Liver (tissue), 9 donors: ENCODE measurements around the gene PCYT1A. TPM values are rescaled to one million over a fixed set of nuclear protein-coding genes. Genes with fewer than 3 reads are reported as not detected.

ENCODE experiments used
- DNase-seq: peaks from one replicate; pipeline ENCODE4 v3.0.0-alpha.2; 2017; ENCODE audit warnings: low spot score
- H3K27ac ChIP-seq, 2 donors: one replicate each; pipeline ENCODE4 v1.7.0; 2013; ENCODE audit warnings: inconsistent platforms in 2 of 2, low read length in 2 of 2, control low read depth in 1 of 2, low read depth in 1 of 2, mild to moderate bottlenecking in 1 of 2
- H3K27me3 ChIP-seq, 4 donors: one replicate each; pipeline versions ENCODE4 v1.6.1 to v1.7.0; 2013; ENCODE audit warnings: low read length in 3 of 4, inconsistent platforms in 1 of 4, mild to moderate bottlenecking in 1 of 4, moderate library complexity in 1 of 4; ENCODE audit not compliant: control insufficient read depth in 4 of 4, insufficient read depth in 4 of 4
- H3K36me3 ChIP-seq, 4 donors: one replicate each; pipeline versions ENCODE4 v1.6.1 to v1.7.0; 2013; ENCODE audit warnings: low read length in 3 of 4, mild to moderate bottlenecking in 3 of 4, low read depth in 1 of 4, moderate library complexity in 1 of 4; ENCODE audit not compliant: control insufficient read depth in 4 of 4, insufficient read depth in 3 of 4
- H3K4me1 ChIP-seq, 4 donors: one replicate each; pipeline versions ENCODE4 v1.6.1 to v1.7.0; 2013; ENCODE audit warnings: low read length in 3 of 4, mild to moderate bottlenecking in 3 of 4, moderate library complexity in 1 of 4; ENCODE audit not compliant: control insufficient read depth in 4 of 4, insufficient read depth in 4 of 4
- H3K4me3 ChIP-seq, 3 donors: one replicate each; pipeline versions ENCODE4 v1.6.1 to v1.7.0; 2013; ENCODE audit warnings: low read length in 3 of 3, control low read depth in 1 of 3, low read depth in 1 of 3, mild to moderate bottlenecking in 1 of 3
- H3K9ac ChIP-seq, 2 donors: one replicate each; pipeline ENCODE4 v1.7.0; 2013; ENCODE audit warnings: low read length in 2 of 2, mild to moderate bottlenecking in 2 of 2, moderate library complexity in 2 of 2, control low read depth in 1 of 2, low read depth in 1 of 2
- H3K9me3 ChIP-seq, 4 donors: one replicate each; pipeline versions ENCODE4 v1.6.1 to v1.7.0; 2013; ENCODE audit warnings: low read length in 3 of 4; ENCODE audit not compliant: control insufficient read depth in 4 of 4
- EGR1 ChIP-seq, 2 donors: IDR thresholded peaks; 2 replicates each; pipeline ENCODE4 v1.6.1; 2016 to 2018; ENCODE audit warnings: antibody characterized with exemption in 2 of 2, low read depth in 2 of 2
- FOXA1 ChIP-seq: IDR thresholded peaks from 2 replicates; pipeline ENCODE4 v1.6.1; 2016; ENCODE audit warnings: antibody characterized with exemption
- FOXA2 ChIP-seq: IDR thresholded peaks from 2 replicates; pipeline ENCODE4 v1.6.1; 2016; ENCODE audit warnings: antibody characterized with exemption
- GABPA ChIP-seq, 2 donors: IDR thresholded peaks in 1 of 2; conservative IDR thresholded peaks in 1 of 2; 2 replicates each; pipeline ENCODE4 v1.6.1; 2016; ENCODE audit warnings: antibody characterized with exemption in 2 of 2, mild to moderate bottlenecking in 1 of 2, moderate library complexity in 1 of 2
- HNF4G ChIP-seq: IDR thresholded peaks from 2 replicates; pipeline ENCODE4 v1.6.1; 2016; ENCODE audit warnings: antibody characterized with exemption
- JUND ChIP-seq, 2 donors: IDR thresholded peaks; 2 replicates each; pipeline ENCODE4 v1.6.1; 2016; ENCODE audit warnings: antibody characterized with exemption in 2 of 2
- NR2F2 ChIP-seq: IDR thresholded peaks from 2 replicates; pipeline ENCODE4 v1.6.1; 2016; ENCODE audit warnings: antibody characterized with exemption
- RAD21 ChIP-seq, 2 donors: IDR thresholded peaks; 2 replicates each; pipeline ENCODE4 v1.6.1; 2016; ENCODE audit warnings: antibody characterized with exemption in 2 of 2, mild to moderate bottlenecking in 2 of 2
- RXRA ChIP-seq, 2 donors: IDR thresholded peaks; 2 replicates each; pipeline ENCODE4 v1.6.1; 2017 to 2018; ENCODE audit warnings: antibody characterized with exemption in 2 of 2, mild to moderate bottlenecking in 1 of 2
- SP1 ChIP-seq: IDR thresholded peaks from 2 replicates; pipeline ENCODE4 v1.6.1; 2018; ENCODE audit warnings: antibody characterized with exemption, mild to moderate bottlenecking
- TAF1 ChIP-seq: conservative IDR thresholded peaks from 2 replicates; pipeline ENCODE4 v1.6.1; 2016; ENCODE audit warnings: antibody characterized with exemption, mild to moderate bottlenecking
- YY1 ChIP-seq: IDR thresholded peaks from 2 replicates; pipeline ENCODE4 v1.6.1; 2016; ENCODE audit warnings: antibody characterized with exemption, mild to moderate bottlenecking
- WGBS: extraction: QIAGEN DNeasy Blood & Tissue Kit; methylation state at CpG from one replicate; pipeline ENCODE4 v1.1.7; 2013; 5-methylcytosine and 5-hydroxymethylcytosine counted together
- polyA plus RNA-seq, 2 donors: library from polyadenylated mRNA; stranded (reverse) in 1 of 2; unstranded in 1 of 2; fragments of 200-250 nt in 1 of 2; fragments of >200 nt in 1 of 2; fragmentation: Nextera tagmentation in 1 of 2; extraction: Ambion mirVana in 1 of 2; gene quantifications; one replicate each; pipeline versions ENCODE4 v1.2.1 to v1.2.3, GENCODE V29; 2013 to 2015
- total RNA-seq, 2 donors: library from RNA; depleted of rRNA; stranded (reverse); fragments of >200 nt; gene quantifications; one replicate each; pipeline ENCODE4 v1.2.3, GENCODE V29; 2014
- TF ChIP-seq, protein P1 (sequence below): IDR thresholded peaks from 2 replicates; pipeline ENCODE4 v1.6.1; 2016; ENCODE audit warnings: antibody characterized with exemption
- TF ChIP-seq, protein P2 (sequence below): fragments of 150-350 bp; IDR thresholded peaks from 2 replicates; pipeline ENCODE4 v1.5.1; 2017; ENCODE audit warnings: improper control_type of control experiment, low read depth, low read length; ENCODE audit not compliant: missing input control
- TF ChIP-seq, protein P3 (sequence below): IDR thresholded peaks from 2 replicates; pipeline ENCODE4 v1.6.1; 2016; ENCODE audit warnings: antibody characterized with exemption, mild to moderate bottlenecking
- TF ChIP-seq, protein P4 (sequence below): IDR thresholded peaks from 2 replicates; pipeline ENCODE4 v1.6.1; 2016; ENCODE audit warnings: antibody characterized with exemption
- donor health status: healthy.
- donor health status: healthy.
- donor health status: healthy.
- donor health status: healthy.
- donor health status: healthy.

PCYT1A gene
- total and polyA plus RNA-seq, 4 donors: 12.5 to 56.8 (median 24.3) TPM

GRCh38 chr3:196288141-196288460, 575 bp upstream of the PCYT1A start (continued):
- TF ChIP-seq, protein P1, sequence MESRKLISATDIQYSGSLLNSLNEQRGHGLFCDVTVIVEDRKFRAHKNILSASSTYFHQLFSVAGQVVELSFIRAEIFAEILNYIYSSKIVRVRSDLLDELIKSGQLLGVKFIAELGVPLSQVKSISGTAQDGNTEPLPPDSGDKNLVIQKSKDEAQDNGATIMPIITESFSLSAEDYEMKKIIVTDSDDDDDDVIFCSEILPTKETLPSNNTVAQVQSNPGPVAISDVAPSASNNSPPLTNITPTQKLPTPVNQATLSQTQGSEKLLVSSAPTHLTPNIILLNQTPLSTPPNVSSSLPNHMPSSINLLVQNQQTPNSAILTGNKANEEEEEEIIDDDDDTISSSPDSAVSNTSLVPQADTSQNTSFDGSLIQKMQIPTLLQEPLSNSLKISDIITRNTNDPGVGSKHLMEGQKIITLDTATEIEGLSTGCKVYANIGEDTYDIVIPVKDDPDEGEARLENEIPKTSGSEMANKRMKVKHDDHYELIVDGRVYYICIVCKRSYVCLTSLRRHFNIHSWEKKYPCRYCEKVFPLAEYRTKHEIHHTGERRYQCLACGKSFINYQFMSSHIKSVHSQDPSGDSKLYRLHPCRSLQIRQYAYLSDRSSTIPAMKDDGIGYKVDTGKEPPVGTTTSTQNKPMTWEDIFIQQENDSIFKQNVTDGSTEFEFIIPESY: no peak
- no peak for TF ChIP-seq HNF4G

DNA sequence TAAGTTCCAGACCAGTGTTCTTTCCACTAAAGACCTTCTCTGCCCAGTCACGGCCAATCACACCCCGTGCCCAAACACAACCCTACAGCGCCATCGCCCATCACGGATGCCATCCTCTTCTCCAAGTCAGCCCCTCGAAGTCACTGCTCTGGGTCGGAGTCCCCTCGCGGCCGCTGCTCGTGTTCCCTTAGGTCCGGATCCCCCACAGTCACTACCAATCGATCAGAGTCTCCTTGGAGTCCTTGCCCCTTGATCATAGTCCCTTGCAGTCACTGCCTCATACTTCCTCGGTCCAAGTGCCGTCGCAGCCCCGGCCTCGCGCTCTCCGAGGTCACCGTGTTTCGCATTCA, 461 bp downstream of the PCYT1A start:
- H3K9ac ChIP-seq: peak overlapping the region; percentile 81 to 93
- no peaks in the 10 kb centered on the region for H3K9me3 ChIP-seq
- H3K4me1 ChIP-seq: peaks cover 5 to 22% (median 19%) of the 10 kb centered on the region in 4 donors
- peak overlapping the region; percentile 71 to 99 (median 97) for H3K4me3 ChIP-seq
- H3K36me3 ChIP-seq: no peaks in the 10 kb centered on the region
- H3K27me3 ChIP-seq: no peaks in the 10 kb centered on the region
- peak overlapping the region; percentile 89 to 90 for H3K27ac ChIP-seq
- TF ChIP-seq FOXA1 (no peak), SP1 (no peak), JUND (IDR thresholded peaks at IDR 0.05) (no peak), YY1 (no peak), EGR1 (IDR thresholded peaks at IDR 0.05; ENCODE audit: low read depth in 2 of 2) (no peak), RXRA (IDR thresholded peaks at IDR 0.05) (no peak), GABPA (IDR thresholded peaks at IDR 0.05 in 1 of 2, conservative IDR thresholded peaks at IDR 0.05 in 1 of 2) (no peak), RAD21 (IDR thresholded peaks at IDR 0.05) (no peak), TAF1 (no peak), NR2F2 (no peak), FOXA2 (no peak), HNF4G (no peak)
- TF ChIP-seq, protein P2, sequence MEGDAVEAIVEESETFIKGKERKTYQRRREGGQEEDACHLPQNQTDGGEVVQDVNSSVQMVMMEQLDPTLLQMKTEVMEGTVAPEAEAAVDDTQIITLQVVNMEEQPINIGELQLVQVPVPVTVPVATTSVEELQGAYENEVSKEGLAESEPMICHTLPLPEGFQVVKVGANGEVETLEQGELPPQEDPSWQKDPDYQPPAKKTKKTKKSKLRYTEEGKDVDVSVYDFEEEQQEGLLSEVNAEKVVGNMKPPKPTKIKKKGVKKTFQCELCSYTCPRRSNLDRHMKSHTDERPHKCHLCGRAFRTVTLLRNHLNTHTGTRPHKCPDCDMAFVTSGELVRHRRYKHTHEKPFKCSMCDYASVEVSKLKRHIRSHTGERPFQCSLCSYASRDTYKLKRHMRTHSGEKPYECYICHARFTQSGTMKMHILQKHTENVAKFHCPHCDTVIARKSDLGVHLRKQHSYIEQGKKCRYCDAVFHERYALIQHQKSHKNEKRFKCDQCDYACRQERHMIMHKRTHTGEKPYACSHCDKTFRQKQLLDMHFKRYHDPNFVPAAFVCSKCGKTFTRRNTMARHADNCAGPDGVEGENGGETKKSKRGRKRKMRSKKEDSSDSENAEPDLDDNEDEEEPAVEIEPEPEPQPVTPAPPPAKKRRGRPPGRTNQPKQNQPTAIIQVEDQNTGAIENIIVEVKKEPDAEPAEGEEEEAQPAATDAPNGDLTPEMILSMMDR: no peak
- TF ChIP-seq, protein P1: no peak
- TF ChIP-seq, protein P3, sequence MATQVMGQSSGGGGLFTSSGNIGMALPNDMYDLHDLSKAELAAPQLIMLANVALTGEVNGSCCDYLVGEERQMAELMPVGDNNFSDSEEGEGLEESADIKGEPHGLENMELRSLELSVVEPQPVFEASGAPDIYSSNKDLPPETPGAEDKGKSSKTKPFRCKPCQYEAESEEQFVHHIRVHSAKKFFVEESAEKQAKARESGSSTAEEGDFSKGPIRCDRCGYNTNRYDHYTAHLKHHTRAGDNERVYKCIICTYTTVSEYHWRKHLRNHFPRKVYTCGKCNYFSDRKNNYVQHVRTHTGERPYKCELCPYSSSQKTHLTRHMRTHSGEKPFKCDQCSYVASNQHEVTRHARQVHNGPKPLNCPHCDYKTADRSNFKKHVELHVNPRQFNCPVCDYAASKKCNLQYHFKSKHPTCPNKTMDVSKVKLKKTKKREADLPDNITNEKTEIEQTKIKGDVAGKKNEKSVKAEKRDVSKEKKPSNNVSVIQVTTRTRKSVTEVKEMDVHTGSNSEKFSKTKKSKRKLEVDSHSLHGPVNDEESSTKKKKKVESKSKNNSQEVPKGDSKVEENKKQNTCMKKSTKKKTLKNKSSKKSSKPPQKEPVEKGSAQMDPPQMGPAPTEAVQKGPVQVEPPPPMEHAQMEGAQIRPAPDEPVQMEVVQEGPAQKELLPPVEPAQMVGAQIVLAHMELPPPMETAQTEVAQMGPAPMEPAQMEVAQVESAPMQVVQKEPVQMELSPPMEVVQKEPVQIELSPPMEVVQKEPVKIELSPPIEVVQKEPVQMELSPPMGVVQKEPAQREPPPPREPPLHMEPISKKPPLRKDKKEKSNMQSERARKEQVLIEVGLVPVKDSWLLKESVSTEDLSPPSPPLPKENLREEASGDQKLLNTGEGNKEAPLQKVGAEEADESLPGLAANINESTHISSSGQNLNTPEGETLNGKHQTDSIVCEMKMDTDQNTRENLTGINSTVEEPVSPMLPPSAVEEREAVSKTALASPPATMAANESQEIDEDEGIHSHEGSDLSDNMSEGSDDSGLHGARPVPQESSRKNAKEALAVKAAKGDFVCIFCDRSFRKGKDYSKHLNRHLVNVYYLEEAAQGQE: no peak
- TF ChIP-seq, protein P4, sequence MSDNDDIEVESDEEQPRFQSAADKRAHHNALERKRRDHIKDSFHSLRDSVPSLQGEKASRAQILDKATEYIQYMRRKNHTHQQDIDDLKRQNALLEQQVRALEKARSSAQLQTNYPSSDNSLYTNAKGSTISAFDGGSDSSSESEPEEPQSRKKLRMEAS: no peak
- WGBS: under 1% methylated on average over 22 of the region's 22 CpGs
- no peak for DNase-seq
